Uterus (tissue), 4 donors: ENCODE results near the gene FBLN2. TPM values are rescaled to one million over a fixed set of nuclear protein-coding genes. Genes with fewer than 3 reads are reported as not detected.

Experiments
- DNase-seq, 2 donors: peaks; one replicate each; pipeline ENCODE4 v3.0.0-alpha.2; 2019 to 2020
- H3K27ac ChIP-seq, 2 donors: fragments of 200-600 bp; sonication (generic); 1 replicate in 1 of 2; 2 replicates in 1 of 2; pipeline ENCODE4 v1.5.1; 2016 to 2018
- H3K27me3 ChIP-seq, 2 donors: fragments of 200-600 bp; sonication (generic); one replicate each; pipeline ENCODE4 v1.5.1; 2018 to 2019; ENCODE audit warnings: control low read depth in 1 of 2
- H3K36me3 ChIP-seq, 2 donors: fragments of 200-600 bp; sonication (generic); one replicate each; pipeline ENCODE4 v1.5.1; 2019; ENCODE audit warnings: control low read depth in 1 of 2
- H3K4me1 ChIP-seq, 2 donors: fragments of 200-600 bp; sonication (generic); one replicate each; pipeline ENCODE4 v1.5.1; 2018 to 2019; ENCODE audit warnings: control low read depth in 1 of 2
- H3K4me3 ChIP-seq, 2 donors: fragments of 200-600 bp; sonication (generic); 1 replicate in 1 of 2; 2 replicates in 1 of 2; pipeline ENCODE4 v1.5.1; 2018 to 2019; ENCODE audit warnings: mild to moderate bottlenecking in 1 of 2
- H3K9me3 ChIP-seq, 2 donors: fragments of 200-600 bp; sonication (generic); one replicate each; pipeline ENCODE4 v1.5.1; 2019; ENCODE audit warnings: control low read depth in 1 of 2
- CTCF ChIP-seq, 4 experiments: fragments of 200-600 bp in 2 of 4; fragments of 450-650 bp in 2 of 4; sonication (generic) in 2 of 4; IDR thresholded peaks; one replicate each; pipeline ENCODE4 v1.5.1; 2016 to 2019; ENCODE audit warnings: antibody characterized with exemption in 4 of 4, mild to moderate bottlenecking in 2 of 4, moderate library complexity in 1 of 4
- POLR2A ChIP-seq, 2 donors: fragments of 450-650 bp; IDR thresholded peaks; one replicate each; pipeline ENCODE4 v1.6.1; 2016; ENCODE audit warnings: antibody characterized with exemption in 2 of 2, mild to moderate bottlenecking in 1 of 2, moderate library complexity in 1 of 2
- intact Hi-C: fragments of 100-400 bp; cut with DNase I; formaldehyde crosslinking; loops from one replicate; pipeline ENCODE4 v1.15.1; 2023; ENCODE audit warnings: low total_unique reads
- total RNA-seq, 4 donors: library from RNA; depleted of rRNA in 3 of 4; stranded (reverse); fragments of >200 nt in 3 of 4; gene quantifications; one replicate each; pipeline versions ENCODE4 v1.1.0 to v1.2.4, GENCODE V29; 2014 to 2023
- donor health status: DM: yes; HTN: yes; CAD: no.

The FBLN2 gene
- total RNA-seq, 4 donors from 2014 or later, result 39.2 to 217 (median 48.6) TPM

GRCh38 chr3:13608969-13609725 is 60.2 kb downstream of the FBLN2 start:
- no peak for TF ChIP-seq CTCF (IDR thresholded peaks at IDR 0.05)
- no peak for TF ChIP-seq POLR2A (IDR thresholded peaks at IDR 0.05)
- Histone ChIP-seq H3K9me3 (no peaks in the 10 kb centered on the region), H3K36me3 (no peaks in the 10 kb centered on the region), H3K4me1 (no peaks in the 10 kb centered on the region), H3K4me3 (no peak overlapping the region), H3K27me3 (no peaks in the 10 kb centered on the region), H3K27ac (no peak overlapping the region)
- intact Hi-C loops, result no loop called here
- no peak for DNase-seq

DNA sequence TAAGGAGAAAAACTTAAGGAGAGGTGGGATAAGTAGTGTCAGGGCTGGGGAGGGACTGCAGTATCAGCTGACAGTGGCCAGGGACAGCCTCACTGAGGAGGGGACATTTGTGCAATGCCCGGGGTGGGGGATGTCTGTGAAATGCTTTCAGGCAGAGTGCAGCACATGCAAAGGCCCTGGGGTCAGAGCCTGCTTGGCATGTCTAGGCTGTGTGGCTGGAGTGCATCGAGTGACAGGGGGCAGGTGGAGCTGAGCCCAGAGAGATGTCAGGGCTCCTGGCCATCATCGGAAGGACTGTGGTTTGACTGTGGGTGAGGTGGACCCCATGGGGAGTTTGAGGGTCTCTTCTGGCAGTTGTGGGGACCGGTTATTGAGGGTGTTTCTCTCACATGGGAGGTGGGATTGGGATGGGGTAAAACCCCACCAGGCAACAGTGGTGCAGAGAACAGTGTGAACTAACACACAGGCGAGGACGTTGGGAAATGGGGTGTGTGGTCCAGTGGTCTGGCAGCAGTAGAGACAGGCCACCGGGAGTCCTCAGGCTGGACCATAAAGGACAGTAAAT is 61.2 kb downstream of the FBLN2 start:
- no peak overlapping the region for H3K27ac ChIP-seq
- H3K9me3 ChIP-seq, result no peaks in the 10 kb centered on the region
- H3K36me3 ChIP-seq, result no peaks in the 10 kb centered on the region
- H3K27me3 ChIP-seq, result no peaks in the 10 kb centered on the region
- no peak for DNase-seq
- intact Hi-C loops, result no loop called here
- no peak for TF ChIP-seq POLR2A (IDR thresholded peaks at IDR 0.05)
- no peak for TF ChIP-seq CTCF (IDR thresholded peaks at IDR 0.05)
- H3K4me3 ChIP-seq, result no peak overlapping the region
- no peaks in the 10 kb centered on the region for H3K4me1 ChIP-seq

GRCh38 chr3:13611221-13611620 is 62.3 kb downstream of the FBLN2 start:
- H3K4me3 ChIP-seq, result no peak overlapping the region
- TF ChIP-seq CTCF (IDR thresholded peaks at IDR 0.05) (no peak), POLR2A (IDR thresholded peaks at IDR 0.05) (no peak)
- no peaks in the 10 kb centered on the region for H3K36me3 ChIP-seq
- H3K9me3 ChIP-seq, result no peaks in the 10 kb centered on the region
- H3K4me1 ChIP-seq, result no peaks in the 10 kb centered on the region
- H3K27ac ChIP-seq, result no peak overlapping the region
- no peaks in the 10 kb centered on the region for H3K27me3 ChIP-seq
- no peak for DNase-seq
- intact Hi-C loops, result no loop called here

GRCh38 chr3:13612829-13613228 is 63.9 kb downstream of the FBLN2 start:
- Histone ChIP-seq H3K4me3 (no peak overlapping the region), H3K9me3 (no peaks in the 10 kb centered on the region), H3K27me3 (no peaks in the 10 kb centered on the region), H3K27ac (no peak overlapping the region), H3K36me3 (no peaks in the 10 kb centered on the region), H3K4me1 (no peaks in the 10 kb centered on the region)
- intact Hi-C loops, result no loop called here
- TF ChIP-seq CTCF (IDR thresholded peaks at IDR 0.05) (no peak), POLR2A (IDR thresholded peaks at IDR 0.05) (no peak)
- no peak for DNase-seq

GRCh38 chr3:13613343-13614190 is 64.6 kb downstream of the FBLN2 start:
- Histone ChIP-seq H3K27me3 (no peaks in the 10 kb centered on the region), H3K9me3 (no peaks in the 10 kb centered on the region), H3K4me1 (no peaks in the 10 kb centered on the region), H3K36me3 (no peaks in the 10 kb centered on the region), H3K4me3 (no peak overlapping the region), H3K27ac (no peak overlapping the region)
- intact Hi-C loops, result no loop called here
- DNase-seq, result no peak
- no peak for TF ChIP-seq CTCF (IDR thresholded peaks at IDR 0.05)
- no peak for TF ChIP-seq POLR2A (IDR thresholded peaks at IDR 0.05)
